Smooth muscle cell (in vitro differentiated cells): ENCODE data around the gene SH2D7. TPM values are rescaled to one million over a fixed set of nuclear protein-coding genes. Genes with fewer than 3 reads are reported as not detected.

Source experiments
- DNase-seq: peaks from one replicate; lab custom pipeline; 2025; ENCODE audit not compliant: unreplicated experiment; lab: John Stamatoyannopoulos, UW
- H2AFZ ChIP-seq: fragments of 200-600 bp; sonication (generic); 2 replicates; pipeline ENCODE4 v1.6.0; 2016; ENCODE audit warnings: antibody characterized with exemption, low read depth, mild to moderate bottlenecking
- H3F3A ChIP-seq: fragments of 200-600 bp; sonication (generic); 2 replicates; pipeline ENCODE4 v1.6.0; 2017; ENCODE audit warnings: antibody characterized with exemption, low read depth
- H3K27ac ChIP-seq: fragments of 200-600 bp; sonication (generic); 2 replicates; pipeline ENCODE4 v1.5.1; 2016; ENCODE audit warnings: low read depth, mild to moderate bottlenecking
- H3K27me3 ChIP-seq: fragments of 200-600 bp; sonication (generic); 2 replicates; pipeline ENCODE4 v1.6.1; 2016; ENCODE audit warnings: low read depth, mild to moderate bottlenecking
- H3K36me3 ChIP-seq: fragments of 200-600 bp; sonication (generic); 2 replicates; pipeline ENCODE4 v1.5.1; 2016; ENCODE audit warnings: low read depth
- H3K4me1 ChIP-seq: fragments of 200-600 bp; sonication (generic); 2 replicates; pipeline ENCODE4 v1.5.1; 2016; ENCODE audit warnings: low read depth
- H3K4me2 ChIP-seq: fragments of 200-600 bp; sonication (generic); 2 replicates; pipeline ENCODE4 v1.6.0; 2016; ENCODE audit warnings: mild to moderate bottlenecking
- H3K4me3 ChIP-seq: fragments of 200-600 bp; sonication (generic); 2 replicates; pipeline ENCODE4 v1.5.1; 2016; ENCODE audit warnings: mild to moderate bottlenecking
- H3K79me2 ChIP-seq: fragments of 200-600 bp; sonication (generic); 2 replicates; pipeline ENCODE4 v1.6.0; 2016; ENCODE audit warnings: low read depth, mild to moderate bottlenecking
- H3K9ac ChIP-seq: fragments of 200-600 bp; sonication (generic); 2 replicates; pipeline ENCODE4 v1.6.0; 2016; ENCODE audit warnings: low read depth
- H3K9me3 ChIP-seq: fragments of 200-600 bp; sonication (generic); replicated peaks from 2 replicates; pipeline ENCODE4 v1.5.1; 2016; ENCODE audit warnings: low read depth
- H4K20me1 ChIP-seq: fragments of 200-600 bp; sonication (generic); 2 replicates; pipeline ENCODE4 v1.6.0; 2016; ENCODE audit warnings: low read depth
- CTCF ChIP-seq: fragments of 200-600 bp; sonication (generic); IDR thresholded peaks from 2 replicates; pipeline ENCODE4 v1.5.1; 2017; ENCODE audit warnings: borderline replicate concordance, mild to moderate bottlenecking, antibody characterized with exemption; ENCODE audit not compliant: insufficient read depth, poor library complexity, severe bottlenecking
- WGBS: methylation state at CpG from one replicate; pipeline ENCODE4 v1.1.7; 2016; ENCODE audit warnings: low lambda C conversion rate; 5-methylcytosine and 5-hydroxymethylcytosine counted together
- polyA plus RNA-seq: library from polyadenylated mRNA; unstranded; fragments of >200 nt; fragmentation: Nextera tagmentation; extraction: Ambion mirVana; gene quantifications from 2 replicates; pipeline ENCODE4 v1.2.1, GENCODE V29; 2016
- total RNA-seq: library from RNA; depleted of rRNA; stranded (reverse); fragments of >200 nt; gene quantifications from 2 replicates; pipeline ENCODE4 v1.2.3, GENCODE V29; 2014

The SH2D7 gene
- total and polyA plus RNA-seq, 2 experiments from 2014 or later = 0.07 TPM; not detected in 1

DNA sequence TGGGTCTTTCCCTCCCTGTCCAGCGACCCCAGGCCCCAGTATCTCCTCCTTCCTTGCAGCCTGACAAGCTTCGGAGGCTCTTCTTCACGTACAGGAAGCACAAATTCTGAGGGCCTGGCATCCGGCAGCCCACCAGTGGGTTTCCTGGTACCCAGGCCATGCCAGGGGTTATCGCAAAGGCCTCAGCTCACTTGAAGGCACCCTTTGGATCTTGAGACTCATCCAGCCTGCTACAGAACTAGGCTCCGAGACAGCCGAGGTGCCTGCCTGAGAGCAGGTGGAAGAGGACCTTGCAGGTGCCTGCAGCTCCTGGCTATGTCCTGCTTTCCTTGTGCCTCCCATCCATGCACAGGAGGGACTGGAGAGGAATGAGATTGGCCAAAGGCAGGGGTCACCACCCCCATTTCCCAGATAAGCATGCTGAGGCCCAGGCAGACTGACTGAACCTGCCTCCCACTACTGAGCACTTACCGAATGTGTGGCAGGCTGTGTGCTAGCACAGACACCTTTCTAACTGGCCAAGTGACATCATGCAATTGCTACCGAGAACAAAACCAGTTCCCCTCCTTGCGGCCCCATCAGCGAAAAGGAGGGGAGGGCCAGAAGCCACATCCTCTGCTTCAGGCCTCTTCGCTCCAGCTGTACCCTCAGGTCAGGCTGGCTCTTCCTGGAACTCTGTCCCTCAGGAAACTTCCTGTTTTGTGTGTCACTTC, 11.2 kb downstream of the SH2D7 start:
- Histone ChIP-seq H2AFZ (no peak overlapping the region), H4K20me1 (no peaks in the 10 kb centered on the region), H3K36me3 (no peaks in the 10 kb centered on the region), H3K4me3 (no peak overlapping the region), H3K4me1 (no peaks in the 10 kb centered on the region), H3K9me3 (no peaks in the 10 kb centered on the region), H3K9ac (no peak overlapping the region), H3K4me2 (no peak overlapping the region), H3K27ac (no peak overlapping the region), H3K27me3 (no peaks in the 10 kb centered on the region), H3K79me2 (no peaks in the 10 kb centered on the region), H3F3A (no peaks in the 10 kb centered on the region)
- no peak for TF ChIP-seq CTCF
- WGBS = 87% methylated on average over 12 of the region's 12 CpGs
- no peak for DNase-seq

GRCh38 chr15:78104119-78104479, 11.7 kb downstream of the SH2D7 start:
- TF ChIP-seq CTCF = no peak
- WGBS = 89% methylated on average over 4 of the region's 4 CpGs
- H4K20me1 ChIP-seq = no peaks in the 10 kb centered on the region

DNA sequence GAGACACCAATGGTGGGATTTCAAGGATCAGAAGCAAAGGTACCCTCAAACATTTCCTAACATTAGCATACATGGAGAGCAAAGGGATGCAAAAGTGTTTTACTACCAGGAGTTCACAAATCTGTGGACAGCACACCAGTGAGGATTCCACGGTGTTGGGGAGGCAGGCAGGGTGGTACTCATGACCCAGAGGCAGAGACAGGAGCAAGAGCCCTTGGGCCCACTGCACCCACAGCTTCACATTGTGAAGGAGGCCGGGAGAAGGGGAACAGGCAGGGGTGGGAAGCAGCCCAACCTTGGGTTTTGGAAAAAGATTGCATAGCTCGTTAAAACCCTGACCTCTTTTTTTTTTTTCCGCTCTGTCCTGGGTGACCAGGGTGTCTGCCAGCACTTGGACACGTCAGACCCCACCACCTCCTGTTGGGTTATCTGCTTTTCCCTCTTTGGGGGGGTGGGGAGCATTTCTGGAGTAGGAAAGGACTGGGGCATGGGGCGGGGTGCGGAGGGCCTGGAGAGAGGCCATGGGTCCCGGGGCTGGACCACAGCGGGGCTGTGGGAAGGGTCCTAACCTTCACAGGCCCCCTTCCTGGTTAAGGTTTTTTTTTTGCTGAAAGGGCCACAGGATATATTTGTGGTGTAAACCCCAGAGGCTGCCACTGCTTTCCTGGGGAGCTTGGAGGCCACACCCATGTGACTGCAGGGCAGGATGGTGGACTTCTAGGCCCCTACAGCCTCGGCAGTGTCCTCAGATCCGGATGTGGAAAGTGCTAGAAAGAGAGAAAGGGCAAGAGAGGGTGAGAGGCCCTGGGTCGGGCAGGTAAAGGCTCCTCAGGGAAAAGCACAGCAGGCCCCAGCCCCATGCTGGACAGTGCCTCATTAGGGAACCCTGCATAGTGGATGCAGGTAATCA, 12.5 kb downstream of the SH2D7 start:
- Histone ChIP-seq H3K4me3 (no peak overlapping the region), H3K27ac (no peak overlapping the region), H3K9ac (no peak overlapping the region), H3K4me1 (no peaks in the 10 kb centered on the region), H3K27me3 (no peaks in the 10 kb centered on the region), H4K20me1 (no peaks in the 10 kb centered on the region), H3F3A (no peaks in the 10 kb centered on the region), H2AFZ (no peak overlapping the region), H3K79me2 (no peaks in the 10 kb centered on the region), H3K4me2 (no peak overlapping the region), H3K9me3 (no peaks in the 10 kb centered on the region), H3K36me3 (no peaks in the 10 kb centered on the region)
- no peak for DNase-seq
- 92% methylated on average over 12 of the region's 12 CpGs for WGBS
- no peak for TF ChIP-seq CTCF

More at GRCh38 chr15:78104119-78104479, 11.7 kb downstream of the SH2D7 start:
- H3K4me3 ChIP-seq = no peak overlapping the region
- H3F3A ChIP-seq = no peaks in the 10 kb centered on the region
- no peaks in the 10 kb centered on the region for H3K36me3 ChIP-seq
- no peak overlapping the region for H3K4me2 ChIP-seq
- H3K4me1 ChIP-seq = no peaks in the 10 kb centered on the region
- H3K9ac ChIP-seq = no peak overlapping the region
- no peak overlapping the region for H3K27ac ChIP-seq
- H3K9me3 ChIP-seq = no peaks in the 10 kb centered on the region
- no peak for DNase-seq
- H2AFZ ChIP-seq = no peak overlapping the region
- no peaks in the 10 kb centered on the region for H3K79me2 ChIP-seq
- no peaks in the 10 kb centered on the region for H3K27me3 ChIP-seq
